HG03457 (cell line): ENCODE results near the gene WTAP.
"Not testable (repeated sequence)": the region's sequence is repeated elsewhere in the genome, so short reads cannot be mapped to it uniquely, and the experiment has no call there.

Experiments
- ATAC-seq: cut with Tn5 transposase; IDR thresholded peaks from one replicate; pipeline ENCODE4 v1.9.1; 2021; ENCODE audit warnings: moderate number of reproducible peaks; ENCODE audit not compliant: unreplicated experiment

WTAP gene

DNA sequence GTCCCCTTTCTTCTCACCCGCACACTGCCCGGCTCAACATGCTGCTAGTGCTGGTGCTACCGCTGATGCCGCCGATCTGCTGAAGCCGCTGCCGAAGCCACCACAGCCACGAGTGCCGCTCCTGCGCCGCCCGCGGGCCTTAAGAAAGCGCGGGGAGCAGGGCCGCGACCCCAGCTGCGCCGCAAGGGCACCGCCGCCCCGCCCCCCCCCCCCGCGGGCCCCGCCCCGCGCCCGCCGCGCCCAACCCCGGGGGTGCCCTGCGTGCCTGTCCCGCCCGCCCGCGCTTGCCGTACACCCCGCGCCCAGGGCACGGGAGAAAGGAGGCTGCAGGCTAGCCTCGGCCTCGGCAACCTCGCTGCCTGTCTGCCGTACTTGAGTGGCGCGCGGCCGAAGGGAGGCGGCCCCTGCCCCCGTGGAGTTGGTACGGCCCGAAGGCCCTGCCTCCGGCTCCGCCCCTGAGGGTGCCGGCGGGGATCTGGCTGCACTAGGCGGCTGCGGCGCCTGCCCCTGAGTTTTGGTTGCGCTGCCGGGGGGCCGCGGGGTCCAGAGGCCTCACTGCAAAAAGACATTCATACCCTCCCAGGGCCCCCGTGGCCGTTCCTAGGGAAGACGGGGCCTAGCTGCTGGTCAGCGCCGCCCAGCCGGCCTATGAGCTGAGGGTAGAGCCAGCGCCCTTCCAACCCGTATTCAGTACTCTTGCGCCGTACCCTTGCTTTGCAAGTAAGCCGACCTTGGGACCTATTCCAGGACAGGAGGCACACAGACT, 34.0 kb upstream of the WTAP start, which contains the start of gene SOD2:
TSS of gene SOD2 (minus strand) at position 114 of the 766 bp plus-strand sequence. CDS start at position 40, 74 bp downstream.
- ATAC-seq = peak; percentile 71

DNA sequence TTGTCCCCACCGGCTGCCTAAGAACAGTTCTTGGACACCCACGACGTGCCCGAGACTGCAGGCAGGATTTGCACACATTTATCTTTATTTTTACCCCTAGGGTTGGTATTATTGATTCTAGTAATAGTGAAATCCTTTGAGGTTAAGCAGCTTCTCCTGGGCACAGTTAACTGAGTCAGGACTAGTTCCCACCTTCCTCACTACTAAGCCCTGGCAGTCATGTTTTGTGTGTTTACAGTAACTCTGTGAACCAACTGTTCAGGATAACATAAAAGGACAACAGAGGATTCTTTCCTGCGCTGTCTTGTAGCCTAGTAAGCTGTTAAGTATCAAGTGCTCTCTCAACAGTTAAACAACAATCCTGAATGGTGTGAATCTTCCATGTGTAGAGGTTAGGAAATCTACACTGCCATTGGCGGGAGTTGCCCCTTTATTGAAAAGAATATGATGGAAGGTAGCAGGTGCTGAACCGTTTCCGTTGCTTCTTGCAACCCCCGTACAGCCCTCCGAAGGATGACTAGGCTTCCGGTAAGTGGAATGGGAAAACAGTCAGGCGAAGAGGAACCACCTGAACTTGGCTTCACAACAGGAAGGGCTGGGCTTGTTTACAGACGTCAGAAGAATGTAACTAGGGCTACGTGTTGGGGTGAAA, 33.3 kb upstream of the WTAP start:
- ATAC-seq = no peak

DNA sequence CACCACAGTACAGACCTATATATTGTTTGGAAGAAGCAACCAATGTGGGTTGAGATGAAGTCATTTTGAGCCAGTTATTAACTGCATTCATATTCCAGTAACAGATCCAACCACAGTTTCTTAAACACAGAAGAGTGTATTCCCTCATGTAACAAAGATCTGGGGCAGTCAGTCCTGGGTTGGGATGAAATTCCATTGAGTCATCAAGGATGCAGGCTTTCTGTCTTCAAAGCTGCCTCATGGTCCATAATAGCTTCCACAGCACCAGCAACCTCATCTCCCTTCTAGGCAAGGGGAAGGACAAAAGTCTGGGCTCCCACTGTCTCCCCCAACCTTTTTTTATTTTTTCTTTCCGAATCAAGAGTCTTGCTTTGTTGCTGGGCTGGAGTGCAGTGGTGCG, 31.3 kb upstream of the WTAP start:
- no peak for ATAC-seq

DNA sequence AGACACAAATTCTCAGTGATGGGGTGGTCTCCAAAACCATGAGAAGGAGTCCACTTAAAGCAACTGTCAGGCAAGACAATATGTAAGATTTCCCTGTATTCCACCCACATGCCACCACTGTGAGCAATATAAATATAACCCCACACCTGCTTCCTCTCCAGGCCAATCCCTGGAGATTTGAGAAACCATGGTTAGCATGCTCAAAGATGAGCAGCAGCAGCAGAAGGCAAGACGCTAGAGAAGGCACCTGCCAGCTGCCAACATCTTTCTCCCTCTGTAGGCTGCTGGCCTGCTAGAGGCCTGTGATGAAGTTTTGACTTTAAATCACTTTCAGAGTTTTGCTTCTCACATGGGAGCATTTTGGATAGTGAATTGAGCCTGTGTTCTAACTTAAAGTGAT, 26.3 kb upstream of the WTAP start:
- ATAC-seq = no peak

DNA sequence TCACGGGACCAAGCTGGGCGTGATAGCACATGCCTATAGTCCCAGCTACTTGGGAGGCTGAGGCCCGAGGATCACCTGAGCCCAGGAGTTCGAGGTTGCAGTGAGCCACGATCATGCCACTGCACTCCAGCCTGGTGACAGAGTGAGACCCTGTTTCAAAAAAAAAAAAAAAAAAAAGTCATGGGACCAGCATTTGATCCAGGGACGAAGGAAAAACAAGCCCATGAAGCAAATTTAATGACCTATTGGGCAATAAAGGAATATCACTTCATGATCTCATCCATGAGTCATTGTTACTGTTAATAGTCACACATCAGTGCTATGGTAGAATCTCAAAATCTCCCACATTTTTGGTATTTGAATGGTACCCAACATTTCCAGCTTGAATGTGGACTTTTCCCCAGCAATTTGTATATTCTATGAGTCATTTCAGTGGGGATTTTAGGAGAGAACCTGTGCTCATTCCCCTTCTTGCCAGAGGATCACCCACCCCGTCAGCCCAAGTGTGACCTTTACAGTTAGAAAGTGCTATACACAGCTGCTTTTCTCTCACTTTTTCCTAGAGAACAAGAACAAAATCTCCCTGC, 25.8 kb upstream of the WTAP start:
- no peak for ATAC-seq

DNA sequence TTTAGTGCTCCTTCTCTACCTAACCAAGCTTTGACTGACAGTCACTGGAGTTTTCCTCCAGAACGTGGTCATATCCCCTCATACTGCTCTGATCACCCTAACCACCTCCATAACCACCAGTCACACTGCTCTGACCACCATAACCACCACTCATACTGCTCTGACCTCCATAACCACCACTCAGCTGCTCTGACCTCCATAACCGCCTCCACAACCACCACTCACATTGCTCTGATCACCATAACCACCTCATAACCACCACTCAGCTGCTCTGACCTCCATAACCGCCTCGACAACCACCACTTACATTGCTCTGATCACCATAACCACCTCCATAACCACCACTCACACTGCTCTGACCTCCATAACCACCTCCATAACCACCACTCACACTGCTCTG, 16.7 kb upstream of the WTAP start:
- ATAC-seq = not testable (repeated sequence)

DNA sequence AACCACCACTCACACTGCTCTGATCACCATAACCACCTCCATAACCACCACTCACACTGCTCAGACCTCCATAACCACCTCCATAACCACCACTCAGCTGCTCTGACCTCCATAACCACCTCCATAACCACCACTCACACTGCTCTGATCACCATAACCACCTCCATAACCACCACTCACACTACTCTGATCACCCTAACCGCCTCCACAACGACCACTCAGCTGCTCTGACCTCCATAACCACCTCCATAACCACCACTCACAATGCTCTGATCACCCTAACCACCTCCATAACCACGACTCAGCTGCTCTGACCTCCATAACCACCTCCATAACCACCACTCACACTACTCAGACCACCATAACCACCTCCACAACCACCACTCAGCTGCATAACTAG, 14.9 kb upstream of the WTAP start:
- ATAC-seq = not testable (repeated sequence)

DNA sequence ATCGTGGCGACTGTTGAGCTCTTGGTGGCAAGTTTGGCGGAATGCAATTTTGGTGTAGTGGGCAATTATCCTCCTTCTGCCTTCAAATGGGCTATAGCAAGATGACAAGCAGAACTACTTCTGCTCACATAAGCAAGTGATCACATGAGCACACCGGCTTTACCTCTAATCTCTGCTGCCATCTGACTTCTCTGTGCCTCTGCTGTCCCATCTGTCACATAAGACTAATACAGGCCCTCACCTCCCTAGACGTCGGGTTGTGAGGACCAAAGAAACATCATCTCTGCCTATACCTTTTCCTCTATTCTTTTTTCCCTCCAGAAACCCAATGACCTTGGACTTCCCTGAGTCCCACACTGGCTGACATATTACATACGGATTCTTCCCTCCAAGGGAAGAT, 13.3 kb upstream of the WTAP start:
- no peak for ATAC-seq

DNA sequence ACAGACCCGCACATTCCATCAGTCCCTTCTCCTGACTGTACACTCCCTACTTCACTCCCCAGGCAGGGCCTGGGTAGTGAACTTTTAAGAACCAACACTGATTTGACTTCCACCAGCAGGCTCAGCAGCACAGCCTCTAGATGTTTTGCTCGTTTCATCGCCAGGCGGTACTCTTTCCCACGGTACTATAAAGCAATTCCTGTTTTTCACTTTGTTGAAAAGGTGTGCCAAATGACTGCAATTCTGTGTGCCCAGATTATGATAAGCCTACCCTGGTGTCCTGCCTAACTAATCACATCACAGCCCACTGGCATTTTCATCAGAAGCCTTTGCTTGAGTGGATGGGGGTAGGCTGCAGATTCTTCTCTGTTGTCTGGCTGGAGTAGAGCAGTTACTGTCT, 12.9 kb upstream of the WTAP start:
- no peak for ATAC-seq

DNA sequence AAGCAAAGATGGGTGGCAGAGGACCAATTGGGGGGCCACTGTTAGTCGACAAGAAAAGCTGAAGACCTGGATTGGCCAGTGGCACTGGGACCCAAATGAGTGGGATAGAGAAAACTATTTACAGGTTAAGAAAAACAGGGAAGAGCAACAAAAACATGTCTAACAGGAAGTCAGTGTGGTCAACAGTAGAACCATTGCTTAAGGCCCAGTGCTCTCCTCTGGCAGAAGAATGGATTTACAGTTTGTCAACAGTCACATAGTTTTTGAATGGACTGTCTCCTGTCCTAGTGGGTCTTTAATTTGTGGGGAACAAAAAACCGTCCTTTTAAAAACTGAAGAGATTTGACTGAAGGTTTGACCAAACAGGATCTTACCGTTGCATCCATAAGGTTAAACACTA, 12.1 kb upstream of the WTAP start:
- no peak for ATAC-seq

DNA sequence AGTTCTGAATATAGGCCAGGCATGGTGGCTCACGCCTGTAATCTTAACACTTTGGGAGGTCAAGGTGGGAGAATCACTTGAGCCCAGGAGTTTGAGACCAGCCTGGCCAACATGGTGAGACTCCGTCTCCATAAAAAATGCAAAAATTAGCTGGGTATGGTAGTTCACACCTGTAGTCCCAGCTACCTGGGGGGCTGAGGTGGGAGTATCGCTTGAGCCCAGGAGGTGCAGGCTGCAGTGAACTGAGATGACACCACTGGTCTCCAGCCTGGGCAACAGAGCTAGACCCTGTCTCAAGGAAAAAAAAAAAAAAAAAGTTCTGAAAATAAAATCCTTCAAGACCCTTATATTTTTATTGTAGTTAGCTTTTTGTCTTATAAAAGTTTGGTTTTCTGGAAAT, 11.7 kb upstream of the WTAP start:
- no peak for ATAC-seq

DNA sequence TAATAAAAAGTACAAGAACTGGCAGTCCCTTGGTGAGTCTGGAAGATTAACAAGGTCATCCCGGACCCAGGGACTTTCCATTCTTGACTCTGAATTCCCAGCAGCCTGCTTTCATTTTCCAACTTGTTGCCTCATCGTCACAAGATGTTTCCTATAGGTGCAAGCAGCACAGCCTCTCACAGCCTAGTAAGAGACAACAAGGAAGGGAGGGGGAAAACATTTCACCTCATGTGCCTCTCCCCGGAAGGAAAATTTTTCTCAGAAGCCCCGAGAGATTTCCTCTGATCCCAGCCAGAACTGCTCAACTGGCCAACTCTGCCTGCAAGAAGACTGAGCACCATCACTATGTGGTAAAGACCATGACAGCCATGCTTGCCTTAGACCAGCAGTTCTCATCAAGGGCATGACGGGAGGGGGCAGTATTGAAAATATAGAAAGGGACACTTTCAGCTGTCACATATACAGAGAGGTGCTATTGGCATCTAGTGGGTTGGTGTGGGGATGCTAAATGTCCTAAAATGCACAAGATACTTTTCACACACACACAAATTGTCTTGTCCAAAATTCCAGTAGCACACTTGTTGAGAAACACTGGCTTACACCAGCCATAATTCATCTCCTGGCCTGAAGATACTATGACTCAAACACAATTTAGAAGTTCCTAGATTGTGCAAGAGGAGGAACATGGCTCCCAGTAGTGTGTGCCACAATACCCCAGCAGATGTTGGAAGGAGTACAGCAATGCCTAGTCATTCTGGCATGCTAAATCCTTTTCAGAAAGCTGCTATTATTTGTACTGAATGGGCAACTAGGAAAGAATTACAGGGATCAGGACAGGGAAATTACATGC, 10.8 kb upstream of the WTAP start:
- ATAC-seq = no peak

DNA sequence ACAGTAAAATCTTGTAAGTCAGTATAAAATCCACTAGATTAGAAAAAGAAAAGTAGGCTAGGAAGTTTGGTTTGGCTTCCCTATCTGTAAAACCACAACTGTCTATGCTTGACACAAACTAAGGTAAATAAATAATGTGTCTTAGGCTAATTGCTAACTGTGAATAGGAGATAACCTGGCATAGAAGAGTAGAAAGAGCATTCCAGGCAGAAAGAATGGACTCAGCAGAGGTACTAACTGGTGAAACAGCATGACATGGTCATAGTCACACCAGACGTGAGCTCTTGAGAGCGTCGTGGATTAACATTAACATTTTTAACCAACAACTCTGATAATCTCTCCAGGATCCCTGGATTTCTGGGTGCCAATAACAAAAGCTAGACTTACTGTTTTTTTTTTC, 8.7 kb upstream of the WTAP start:
- no peak for ATAC-seq

DNA sequence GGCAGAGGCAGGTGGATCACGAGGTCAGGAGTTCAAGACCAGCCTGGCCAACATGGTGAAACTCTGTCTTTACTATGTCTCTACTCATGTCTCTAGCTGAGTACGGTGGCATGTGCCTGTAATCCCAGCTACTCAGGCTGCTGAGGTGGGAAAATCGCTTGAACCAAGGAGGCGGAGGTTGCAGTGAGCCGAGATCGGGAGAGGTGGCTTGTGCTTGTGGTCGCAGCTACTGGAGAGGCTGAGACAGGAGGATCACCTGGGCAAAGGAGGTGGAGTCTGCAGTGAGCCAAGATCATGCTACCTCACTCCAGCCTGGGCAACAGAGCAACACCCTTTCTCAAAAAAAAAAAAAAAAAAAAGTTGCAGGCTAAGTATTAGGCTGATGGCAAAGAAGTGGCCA, 8.0 kb upstream of the WTAP start:
- ATAC-seq = no peak

DNA sequence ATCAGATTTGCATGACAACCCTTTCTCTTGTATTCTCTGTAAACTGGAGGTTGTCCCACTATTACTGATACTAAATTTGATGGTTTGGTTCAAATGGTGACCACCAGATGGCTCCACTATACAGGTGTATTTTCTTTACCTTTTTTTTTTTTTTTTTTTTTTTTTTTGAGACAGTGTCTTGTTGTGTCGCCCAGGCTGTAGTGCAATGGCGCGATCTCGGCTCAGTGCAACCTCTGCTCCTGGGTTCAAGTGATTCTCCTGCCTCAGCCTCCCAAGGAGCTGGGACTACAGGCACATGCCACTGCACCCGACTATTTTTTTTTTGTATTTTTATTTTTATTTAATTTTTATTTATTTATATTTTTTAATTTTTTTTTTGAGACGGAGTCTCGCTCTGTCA, 6.6 kb upstream of the WTAP start:
- ATAC-seq = no peak

DNA sequence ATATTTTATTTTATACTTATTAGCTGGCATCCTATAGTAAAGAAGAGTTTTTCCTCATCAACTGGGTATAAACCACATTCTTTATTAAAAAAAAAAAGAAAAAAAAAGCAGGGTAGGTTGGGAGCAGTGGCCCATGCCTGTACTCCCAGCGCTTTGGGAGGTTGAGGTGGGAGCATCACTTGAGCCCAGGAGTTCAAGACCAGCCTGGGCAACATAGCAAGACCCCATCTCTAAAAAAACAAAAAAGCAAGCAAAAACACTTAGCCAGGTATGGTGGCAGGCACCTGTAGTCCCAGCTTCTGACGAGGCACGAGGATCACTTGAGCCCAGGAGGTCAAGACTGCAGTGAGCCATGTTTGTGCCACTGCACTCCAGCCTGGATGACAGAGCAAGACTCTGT, 5.3 kb upstream of the WTAP start:
- ATAC-seq = not testable (repeated sequence)

DNA sequence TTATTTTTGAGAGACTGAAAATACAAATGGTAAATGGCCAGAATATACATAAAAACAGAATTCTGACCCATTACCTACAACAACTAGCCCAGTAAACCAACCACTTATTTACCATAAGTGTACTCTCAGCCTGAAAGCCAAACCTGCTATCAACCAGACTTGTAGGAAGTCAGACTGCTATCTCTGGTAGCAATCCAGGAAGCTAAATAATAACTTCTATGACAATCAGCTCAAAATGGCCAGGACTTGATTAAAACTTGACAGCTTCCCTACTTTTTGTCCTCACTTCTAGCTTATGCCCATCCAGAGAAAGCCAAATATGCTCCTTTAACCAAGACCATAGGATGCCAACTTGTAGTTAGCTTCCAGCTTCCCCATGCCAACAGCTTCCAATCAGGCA, 4.7 kb upstream of the WTAP start:
- ATAC-seq = no peak

DNA sequence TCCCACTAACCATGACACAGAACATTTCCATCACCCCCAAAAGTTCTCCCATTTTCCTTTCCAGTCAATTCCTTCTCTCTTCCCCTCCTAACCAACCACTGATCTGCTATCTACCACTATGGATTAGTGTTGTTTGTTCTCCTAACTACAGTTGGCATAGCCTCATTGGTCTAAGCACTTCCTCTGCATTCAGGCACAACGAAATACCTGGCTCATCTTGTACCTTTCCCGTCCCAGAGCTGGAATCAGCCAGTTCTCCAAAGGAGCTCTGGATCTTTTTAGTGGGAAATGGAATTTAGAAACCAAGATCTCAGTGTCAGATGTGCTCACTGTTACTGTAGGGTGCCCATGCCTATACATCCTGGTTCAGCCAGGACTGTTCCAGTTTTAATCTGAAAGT, 4.0 kb upstream of the WTAP start:
- no peak for ATAC-seq

DNA sequence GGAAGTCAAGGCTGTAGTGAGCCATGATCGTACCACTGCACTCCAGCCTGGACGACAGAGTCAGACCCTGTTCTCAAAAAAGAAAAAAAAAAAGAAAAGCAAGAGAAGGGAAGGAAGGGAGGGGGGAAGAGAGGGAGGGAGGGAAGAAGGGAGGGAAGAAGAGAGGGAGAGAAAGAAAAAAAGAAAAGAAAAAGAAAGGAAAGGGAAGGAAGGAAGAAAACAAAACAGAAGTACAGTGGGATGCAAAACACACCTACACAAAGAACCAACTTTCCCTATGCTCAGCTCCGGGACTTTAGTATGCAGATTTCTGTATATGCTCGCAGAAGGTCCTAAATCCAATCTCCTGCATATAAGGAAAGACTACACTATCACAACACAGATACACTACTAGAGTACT, 2.5 kb upstream of the WTAP start:
- ATAC-seq = no peak

DNA sequence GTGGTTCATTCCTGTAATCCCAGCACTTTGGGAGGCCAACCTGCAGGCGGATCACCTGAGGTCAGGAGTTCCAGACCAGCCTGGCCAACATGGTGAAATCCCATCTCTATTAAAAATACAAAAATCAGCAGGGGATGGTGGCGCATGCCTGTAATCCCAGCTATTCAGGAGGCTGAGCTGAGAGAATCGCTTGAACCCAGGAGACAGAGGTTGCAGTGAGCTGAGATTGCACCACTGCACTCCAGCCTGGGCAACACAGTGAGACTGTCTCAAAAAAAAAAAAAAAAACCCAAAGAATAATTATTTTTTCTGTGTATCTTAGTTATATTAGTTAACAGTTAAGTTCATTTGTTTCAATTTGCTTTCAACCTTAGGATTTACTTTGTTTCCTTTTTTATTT, 2.1 kb upstream of the WTAP start:
- not testable (repeated sequence) for ATAC-seq

DNA sequence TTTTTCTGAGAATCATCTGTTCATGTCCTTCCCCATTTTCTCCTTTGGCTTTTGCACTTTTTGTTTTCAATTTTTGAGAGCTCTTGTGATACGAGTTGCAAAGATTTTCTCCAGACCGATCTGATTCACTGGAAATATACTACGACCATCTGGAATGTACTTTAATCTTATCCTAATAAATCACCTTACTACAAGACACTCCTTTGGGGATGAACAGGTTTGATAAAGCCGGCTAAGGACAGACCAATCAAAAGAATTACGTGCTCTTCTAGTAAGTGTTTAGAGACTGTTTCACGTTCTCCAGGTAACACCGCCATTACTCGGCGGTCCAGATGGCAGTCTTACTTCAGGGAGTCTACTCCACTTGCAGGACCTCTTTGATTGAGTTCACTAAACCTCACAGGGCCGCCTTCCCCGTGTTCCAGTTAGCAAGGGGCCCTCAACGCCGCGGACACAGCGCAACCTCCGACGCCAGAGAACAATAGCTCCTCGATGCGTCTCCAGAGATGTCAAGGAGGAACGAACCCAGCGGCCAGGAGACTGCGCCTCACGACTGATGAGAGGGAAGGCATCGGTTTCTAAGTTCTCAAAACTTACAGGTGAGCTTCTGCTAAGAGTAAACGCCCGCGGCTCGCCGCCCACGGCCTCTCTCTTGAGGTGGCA, 920 bp upstream of the WTAP start:
- ATAC-seq = peak; percentile 23
